AG09319 (cell line): ENCODE measurements around the gene CLDN4.
A peak's percentile ranks its signal among the peaks of the same experiment; 100 is the strongest.
"Not testable (repeated sequence)": the region's sequence is repeated elsewhere in the genome, so short reads cannot be mapped to it uniquely, and the experiment has no call there.

Source experiments
- DNase-seq: peaks from one replicate; pipeline ENCODE4 v3.0.0-alpha.2; 2010; ENCODE audit warnings: low read depth; ENCODE audit errors: extremely low read depth
- TF ChIP-seq, protein P1 (sequence below): IDR thresholded peaks from 2 replicates; pipeline ENCODE4 v1.5.1; 2011; ENCODE audit warnings: low read depth, mild to moderate bottlenecking, inconsistent platforms, low read length, moderate library complexity

The CLDN4 gene

GRCh38 chr7:73820013-73820412 is 10.8 kb upstream of the CLDN4 start:
- TF ChIP-seq, protein P1, sequence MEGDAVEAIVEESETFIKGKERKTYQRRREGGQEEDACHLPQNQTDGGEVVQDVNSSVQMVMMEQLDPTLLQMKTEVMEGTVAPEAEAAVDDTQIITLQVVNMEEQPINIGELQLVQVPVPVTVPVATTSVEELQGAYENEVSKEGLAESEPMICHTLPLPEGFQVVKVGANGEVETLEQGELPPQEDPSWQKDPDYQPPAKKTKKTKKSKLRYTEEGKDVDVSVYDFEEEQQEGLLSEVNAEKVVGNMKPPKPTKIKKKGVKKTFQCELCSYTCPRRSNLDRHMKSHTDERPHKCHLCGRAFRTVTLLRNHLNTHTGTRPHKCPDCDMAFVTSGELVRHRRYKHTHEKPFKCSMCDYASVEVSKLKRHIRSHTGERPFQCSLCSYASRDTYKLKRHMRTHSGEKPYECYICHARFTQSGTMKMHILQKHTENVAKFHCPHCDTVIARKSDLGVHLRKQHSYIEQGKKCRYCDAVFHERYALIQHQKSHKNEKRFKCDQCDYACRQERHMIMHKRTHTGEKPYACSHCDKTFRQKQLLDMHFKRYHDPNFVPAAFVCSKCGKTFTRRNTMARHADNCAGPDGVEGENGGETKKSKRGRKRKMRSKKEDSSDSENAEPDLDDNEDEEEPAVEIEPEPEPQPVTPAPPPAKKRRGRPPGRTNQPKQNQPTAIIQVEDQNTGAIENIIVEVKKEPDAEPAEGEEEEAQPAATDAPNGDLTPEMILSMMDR = no peak
- no peak for DNase-seq

DNA sequence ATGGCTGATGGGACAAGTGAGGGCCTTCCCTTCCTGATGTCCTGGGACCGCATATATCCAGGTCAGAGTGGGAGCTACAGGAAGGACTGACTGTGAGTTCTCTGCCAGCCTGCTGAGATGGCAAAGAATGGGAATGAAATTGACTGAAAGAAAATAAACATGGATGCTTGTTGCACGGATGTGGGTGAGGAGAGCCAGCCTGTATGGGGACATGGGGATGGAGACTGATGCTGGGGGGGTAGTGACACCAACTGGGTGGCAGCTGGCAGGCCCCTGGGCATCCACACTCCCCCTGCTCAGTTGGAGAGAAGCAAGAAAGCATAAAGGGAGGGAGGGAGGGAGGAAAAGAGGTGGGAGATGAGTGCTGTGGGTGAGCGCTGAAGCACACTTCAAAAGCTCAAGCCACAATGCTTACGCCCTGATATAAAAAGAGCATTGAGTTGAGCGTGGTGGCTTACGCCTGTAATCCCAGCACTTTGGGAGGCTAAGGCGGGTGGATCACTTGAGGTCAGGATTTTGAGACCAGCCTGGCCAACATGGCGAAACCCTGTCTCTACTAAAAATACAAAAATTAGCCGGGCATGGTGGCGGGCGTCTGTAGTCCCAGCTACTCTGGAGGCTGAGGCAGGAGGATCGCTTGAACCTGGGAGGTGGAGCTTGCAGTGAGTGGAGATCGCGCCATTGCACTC is 9.1 kb upstream of the CLDN4 start:
- DNase-seq = not testable (repeated sequence)

DNA sequence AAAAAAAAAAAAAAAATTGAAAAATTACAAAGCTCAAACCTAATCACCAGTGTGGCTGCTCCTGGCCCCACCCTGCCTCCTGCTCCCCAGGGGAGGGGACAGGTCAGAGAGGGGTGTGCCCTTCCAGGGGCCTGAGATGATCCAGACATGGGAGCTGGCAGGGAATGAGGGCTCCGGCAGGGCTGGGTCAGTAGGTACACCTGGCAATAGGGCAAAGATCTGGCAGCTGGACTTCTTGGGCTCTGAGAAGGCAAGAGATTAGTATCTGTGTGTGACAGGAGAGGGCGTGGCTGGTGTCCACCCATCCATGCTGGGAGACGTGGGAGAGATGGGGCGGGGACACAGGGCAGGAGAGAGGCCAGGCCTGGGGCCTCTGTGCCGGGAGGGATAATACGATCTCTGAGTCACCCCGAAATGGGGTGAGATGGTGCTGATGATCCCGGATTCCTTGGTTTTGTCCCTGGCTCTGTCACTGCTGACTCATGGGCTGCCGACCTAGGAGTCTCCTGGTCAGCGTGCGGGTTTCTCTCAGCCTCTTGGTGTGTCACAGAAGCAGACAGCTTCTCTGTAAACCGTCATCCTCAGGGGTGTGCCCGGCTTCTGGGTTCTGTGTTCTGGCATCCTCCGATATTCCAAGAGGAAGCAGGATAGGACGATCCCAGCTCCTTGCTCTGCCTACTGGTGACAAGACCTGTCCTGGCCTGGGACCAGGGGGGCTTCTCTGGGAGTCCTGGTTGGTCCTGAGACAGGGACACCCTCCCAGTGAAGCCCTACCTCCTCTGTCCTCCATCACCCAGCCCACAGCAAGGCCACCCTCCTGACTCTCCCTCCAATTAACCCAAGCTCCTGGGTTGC is 8.2 kb upstream of the CLDN4 start:
- DNase-seq = peak; percentile 67
- TF ChIP-seq, protein P1 = no peak

DNA sequence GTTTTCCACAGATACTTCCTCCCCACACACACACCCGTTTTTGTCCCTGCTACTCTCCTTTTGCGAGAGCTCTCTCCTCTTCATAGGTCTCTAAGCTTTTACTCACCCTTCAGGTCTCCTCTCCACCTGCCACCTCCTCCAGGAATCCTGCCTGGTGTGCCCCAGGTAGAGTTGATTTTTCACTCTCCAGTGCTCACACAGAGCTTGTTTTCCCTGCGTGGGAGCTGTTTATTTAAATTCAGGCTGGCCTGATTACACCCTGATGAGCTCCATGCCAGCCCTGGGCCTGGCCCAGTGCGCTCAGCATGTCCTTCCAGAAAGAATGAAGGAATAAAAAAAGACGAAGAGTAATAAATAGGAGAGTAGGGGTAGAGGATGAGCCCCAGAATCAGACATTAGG is 7.5 kb upstream of the CLDN4 start:
- DNase-seq = no peak
- TF ChIP-seq, protein P1 = no peak

- TF ChIP-seq, protein P1 = no peak
- DNase-seq = no peak
These were observed 6.8 kb upstream of the CLDN4 start for GRCh38 chr7:73823873-73824592.

DNA sequence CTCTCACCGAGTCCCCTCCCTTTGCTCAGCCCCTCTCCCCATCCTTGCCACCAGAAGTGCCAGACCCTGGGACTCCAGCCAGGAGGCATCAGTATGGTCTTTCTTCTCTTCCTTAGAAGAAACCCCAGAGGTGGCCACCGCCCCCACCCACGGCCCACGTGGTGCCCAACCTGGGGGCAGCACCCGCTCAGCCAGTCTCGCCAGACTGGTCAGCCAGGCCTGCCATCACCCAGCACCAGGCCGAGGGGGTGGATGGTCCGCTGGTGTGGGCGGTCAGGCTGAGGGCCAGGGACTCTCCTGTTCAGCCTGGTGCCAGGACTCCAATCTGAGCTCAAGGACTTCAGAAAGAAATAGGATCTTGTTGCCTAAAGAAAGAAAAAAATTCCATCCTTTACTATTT is 5.8 kb upstream of the CLDN4 start:
- TF ChIP-seq, protein P1 = no peak
- no peak for DNase-seq

GRCh38 chr7:73827567-73828106 is 3.2 kb upstream of the CLDN4 start:
- no peak for DNase-seq
- TF ChIP-seq, protein P1 = no peak
